Dendritic cell treated with granulocyte-macrophage colony-stimulating factor and Interleukin-4, amounts not matched to agents 40 ng/mL and 50 ng/mL, for 4 days (primary cell): ENCODE measurements around the gene CALHM4.

Source experiments
- H3K27ac Mint-ChIP-seq: one replicate; pipeline ENCODE4 v1.8.0; 2022; ENCODE audit warnings: mild to moderate bottlenecking, mixed read lengths
- H3K27me3 Mint-ChIP-seq: one replicate; pipeline ENCODE4 v1.8.0; 2022; ENCODE audit warnings: mild to moderate bottlenecking, mixed read lengths
- H3K36me3 Mint-ChIP-seq: one replicate; pipeline ENCODE4 v1.8.0; 2022; ENCODE audit warnings: low read depth, mixed read lengths
- H3K4me1 Mint-ChIP-seq: one replicate; pipeline ENCODE4 v1.8.0; 2022; ENCODE audit warnings: low read depth, mixed read lengths
- H3K4me3 Mint-ChIP-seq: one replicate; pipeline ENCODE4 v1.8.0; 2022; ENCODE audit warnings: mild to moderate bottlenecking, moderate library complexity, mixed read lengths
- H3K9me3 Mint-ChIP-seq: one replicate; pipeline ENCODE4 v1.8.0; 2022; ENCODE audit warnings: mixed read lengths
- intact Hi-C: fragments of 100-400 bp; cut with micrococcal nuclease; formaldehyde crosslinking; loops from one replicate; pipeline ENCODE4 v1.15.0; 2022

The CALHM4 gene, protein sequence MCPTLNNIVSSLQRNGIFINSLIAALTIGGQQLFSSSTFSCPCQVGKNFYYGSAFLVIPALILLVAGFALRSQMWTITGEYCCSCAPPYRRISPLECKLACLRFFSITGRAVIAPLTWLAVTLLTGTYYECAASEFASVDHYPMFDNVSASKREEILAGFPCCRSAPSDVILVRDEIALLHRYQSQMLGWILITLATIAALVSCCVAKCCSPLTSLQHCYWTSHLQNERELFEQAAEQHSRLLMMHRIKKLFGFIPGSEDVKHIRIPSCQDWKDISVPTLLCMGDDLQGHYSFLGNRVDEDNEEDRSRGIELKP

DNA sequence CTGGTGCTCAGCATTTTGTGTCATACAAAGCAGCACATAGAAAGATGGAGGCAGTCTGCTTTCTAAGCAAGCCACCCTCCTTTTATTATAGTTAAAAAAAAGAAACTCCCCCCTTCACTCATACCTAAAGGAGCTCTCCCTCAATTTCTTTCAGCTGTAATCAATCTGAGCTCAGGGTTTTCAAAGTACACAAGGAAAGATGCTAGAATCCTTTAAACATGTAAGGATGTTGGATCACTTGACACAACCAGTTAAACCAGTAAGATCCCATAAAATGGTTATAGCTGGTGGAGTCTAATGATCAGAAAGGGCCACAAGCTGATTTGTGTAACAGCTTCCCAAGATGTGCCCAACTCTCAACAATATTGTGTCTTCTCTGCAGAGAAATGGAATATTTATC, at the start of gene CALHM4:
TSS of gene CALHM4 (plus strand) at position 301 of the 400 bp plus-strand sequence. CDS start at position 344, 43 bp downstream.
- Mint-ChIP-seq H3K9me3 (no peaks in the 10 kb centered on the region), H3K4me1 (peaks cover 5% of the 10 kb centered on the region), H3K27me3 (peaks cover 3% of the 10 kb centered on the region), H3K36me3 (no peaks in the 10 kb centered on the region), H3K4me3 (no peak within 1 kb of the TSS), H3K27ac (no peak within 1 kb of the TSS)
- intact Hi-C loops, result no loop called here

DNA sequence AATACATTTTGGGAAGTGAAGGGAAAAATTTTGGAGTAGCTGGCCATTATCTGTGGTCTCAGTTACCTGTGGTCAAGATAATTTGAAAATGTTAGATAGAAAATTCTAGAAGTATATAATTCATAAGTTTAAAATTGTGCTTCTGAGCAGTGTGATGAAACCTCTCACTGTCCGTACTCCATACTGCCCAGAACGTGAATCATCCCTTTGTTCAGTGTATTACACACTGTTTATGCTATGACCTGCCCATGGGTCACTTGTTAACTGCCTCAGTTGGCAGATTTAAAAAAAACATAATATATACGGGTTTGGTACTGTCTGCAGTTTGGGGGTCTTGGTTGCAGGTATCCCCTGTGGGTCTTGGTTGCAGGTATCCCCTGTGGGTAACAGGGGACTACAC, 46.2 kb upstream of the CALHM4 start:
- Mint-ChIP-seq H3K27ac (no peak overlapping the region), H3K4me3 (no peak overlapping the region), H3K36me3 (peaks cover 4% of the 10 kb centered on the region), H3K4me1 (peaks cover 6% of the 10 kb centered on the region), H3K9me3 (peaks cover 20% of the 10 kb centered on the region), H3K27me3 (peaks cover 3% of the 10 kb centered on the region)
- intact Hi-C loops, result no loop called here

DNA sequence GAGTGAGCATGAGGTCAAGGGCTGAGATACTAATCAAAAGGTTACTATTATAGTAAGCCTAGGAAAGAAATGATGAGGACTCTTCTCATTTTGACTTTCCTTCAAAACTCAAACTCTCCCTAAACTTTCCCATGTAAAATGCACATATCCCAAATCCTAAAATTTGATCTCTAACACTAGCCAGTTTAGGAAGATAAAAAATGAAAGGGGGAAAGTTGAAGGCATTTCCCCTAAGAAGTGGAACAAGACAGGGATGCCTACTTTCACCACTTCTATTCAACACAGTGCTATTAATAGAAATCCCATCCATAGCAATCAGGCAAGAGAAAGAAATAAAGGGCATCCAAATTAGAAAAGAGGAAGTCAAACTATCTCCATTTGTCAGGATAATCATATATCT, 45.0 kb upstream of the CALHM4 start:
- no peaks in the 10 kb centered on the region for H3K36me3 Mint-ChIP-seq
- no peak overlapping the region for H3K4me3 Mint-ChIP-seq
- H3K4me1 Mint-ChIP-seq, result peaks cover 6% of the 10 kb centered on the region
- peaks cover 6% of the 10 kb centered on the region for H3K27me3 Mint-ChIP-seq
- H3K9me3 Mint-ChIP-seq, result peaks cover 15% of the 10 kb centered on the region
- no peak overlapping the region for H3K27ac Mint-ChIP-seq
- intact Hi-C loops, result no loop called here

DNA sequence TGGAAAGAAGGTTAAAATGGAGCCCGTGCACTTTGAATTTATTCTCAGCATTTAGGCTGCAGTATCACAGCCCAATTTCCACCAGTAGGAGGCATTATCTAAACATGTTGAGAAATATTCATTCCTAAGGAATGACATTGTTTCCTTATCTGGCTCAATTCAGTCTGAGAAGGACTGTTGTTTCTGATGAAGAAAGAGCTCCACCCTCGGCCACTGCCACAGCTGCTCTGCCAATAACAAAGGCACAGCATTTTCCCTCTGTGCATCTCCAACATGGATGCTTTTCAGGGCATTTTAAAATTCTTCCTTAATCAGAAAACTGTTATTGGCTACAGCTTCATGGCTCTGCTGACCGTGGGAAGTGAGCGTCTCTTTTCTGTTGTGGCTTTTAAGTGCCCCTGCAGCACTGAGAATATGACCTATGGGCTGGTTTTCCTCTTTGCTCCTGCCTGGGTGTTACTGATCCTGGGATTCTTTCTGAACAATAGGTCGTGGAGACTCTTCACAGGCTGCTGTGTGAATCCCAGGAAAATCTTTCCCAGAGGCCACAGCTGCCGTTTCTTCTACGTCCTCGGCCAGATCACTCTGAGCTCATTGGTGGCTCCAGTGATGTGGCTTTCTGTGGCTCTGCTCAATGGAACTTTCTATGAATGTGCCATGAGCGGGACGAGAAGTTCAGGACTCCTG, 42.0 kb upstream of the CALHM4 start, which contains the start of gene CALHM5:
TSS of gene CALHM5 (plus strand) at position 216 of the 687 bp plus-strand sequence. CDS start at position 274, 58 bp downstream.
- Mint-ChIP-seq H3K27me3 (peaks cover 3% of the 10 kb centered on the region), H3K9me3 (peaks cover 15% of the 10 kb centered on the region), H3K27ac (no peak within 1 kb of the TSS), H3K4me3 (no peak within 1 kb of the TSS), H3K36me3 (no peaks in the 10 kb centered on the region), H3K4me1 (peaks cover 6% of the 10 kb centered on the region)
- intact Hi-C loops, result no loop called here

DNA sequence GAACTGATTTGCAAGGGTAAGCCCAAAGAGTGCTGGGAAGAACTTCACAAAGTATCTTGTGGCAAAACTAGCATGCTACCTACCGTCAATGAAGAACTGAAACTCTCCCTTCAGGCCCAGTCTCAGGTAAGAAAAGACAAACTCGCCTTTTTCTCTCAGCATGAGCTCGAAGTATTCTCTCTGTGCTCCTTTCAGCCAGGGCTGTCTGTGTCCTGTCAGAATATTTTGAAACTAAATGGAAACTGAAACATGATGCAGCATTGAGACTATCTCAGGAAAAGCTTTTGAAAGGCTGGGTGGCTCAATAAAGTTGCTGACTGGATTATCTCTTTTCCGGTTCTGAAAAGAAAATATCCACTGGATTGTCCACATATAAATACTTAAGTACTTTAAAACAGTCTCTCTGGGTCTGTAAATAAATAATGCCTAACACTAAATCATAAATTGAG, 41.4 kb upstream of the CALHM4 start:
- Mint-ChIP-seq H3K36me3 (no peaks in the 10 kb centered on the region), H3K27ac (no peak overlapping the region), H3K4me1 (peaks cover 6% of the 10 kb centered on the region), H3K27me3 (peaks cover 3% of the 10 kb centered on the region), H3K4me3 (no peak overlapping the region), H3K9me3 (peaks cover 15% of the 10 kb centered on the region)
- intact Hi-C loops, result no loop called here

DNA sequence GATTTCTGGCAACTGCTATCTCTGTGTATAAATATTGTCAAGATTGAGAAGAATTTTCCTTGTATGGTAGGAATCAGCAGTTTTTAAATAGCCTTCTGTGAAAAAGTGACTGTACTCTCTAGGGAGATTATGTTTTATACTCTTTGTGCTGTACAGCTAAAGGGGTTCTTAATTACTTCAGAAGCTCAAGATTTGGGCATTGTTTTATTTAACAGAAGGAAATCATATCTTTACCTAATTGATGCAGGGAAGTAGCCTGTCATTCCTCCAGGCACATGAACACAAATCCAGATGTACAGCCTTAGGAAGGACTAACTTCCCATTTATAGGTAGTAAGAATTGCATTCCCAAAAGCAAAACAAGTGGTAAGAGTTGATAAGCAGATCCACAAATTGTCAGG, 40.8 kb upstream of the CALHM4 start:
- Mint-ChIP-seq H3K36me3 (no peaks in the 10 kb centered on the region), H3K4me1 (peaks cover 6% of the 10 kb centered on the region), H3K9me3 (peaks cover 15% of the 10 kb centered on the region), H3K27me3 (peaks cover 3% of the 10 kb centered on the region), H3K27ac (no peak overlapping the region), H3K4me3 (no peak overlapping the region)
- intact Hi-C loops, result no loop called here

DNA sequence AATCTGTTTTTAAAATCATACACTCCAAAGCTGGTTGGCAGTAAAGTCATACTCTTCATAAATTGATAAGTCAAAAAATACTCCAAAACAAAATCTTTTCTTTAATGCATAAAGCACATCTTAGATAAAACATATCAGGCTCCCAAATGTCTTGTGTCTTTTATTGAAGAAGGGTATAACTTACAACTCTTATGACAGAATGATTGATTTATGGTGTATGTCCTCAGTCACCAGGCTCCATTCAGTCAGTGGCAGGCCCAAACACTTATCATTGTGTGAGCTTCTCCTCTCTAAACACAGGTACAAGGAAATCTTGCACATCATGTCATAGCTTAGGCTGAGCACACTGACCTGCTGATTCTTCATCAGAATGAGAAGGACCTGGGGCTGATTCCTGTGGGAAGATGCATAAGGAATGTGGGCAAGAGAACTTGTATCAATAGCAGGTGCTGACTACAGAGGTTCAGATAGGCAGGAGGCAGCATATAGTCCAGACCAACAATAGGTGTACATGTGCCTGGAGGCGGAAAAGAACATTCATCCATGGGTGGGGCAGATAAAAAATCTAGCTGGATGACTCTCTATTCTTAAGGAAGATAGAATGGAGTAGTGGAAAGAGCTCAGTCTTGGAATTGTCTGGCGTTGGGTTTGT, 40.2 kb upstream of the CALHM4 start:
- H3K36me3 Mint-ChIP-seq, result no peaks in the 10 kb centered on the region
- peaks cover 6% of the 10 kb centered on the region for H3K4me1 Mint-ChIP-seq
- H3K27ac Mint-ChIP-seq, result no peak overlapping the region
- H3K27me3 Mint-ChIP-seq, result peaks cover 4% of the 10 kb centered on the region
- intact Hi-C loops, result no loop called here
- peaks cover 14% of the 10 kb centered on the region for H3K9me3 Mint-ChIP-seq
- no peak overlapping the region for H3K4me3 Mint-ChIP-seq

DNA sequence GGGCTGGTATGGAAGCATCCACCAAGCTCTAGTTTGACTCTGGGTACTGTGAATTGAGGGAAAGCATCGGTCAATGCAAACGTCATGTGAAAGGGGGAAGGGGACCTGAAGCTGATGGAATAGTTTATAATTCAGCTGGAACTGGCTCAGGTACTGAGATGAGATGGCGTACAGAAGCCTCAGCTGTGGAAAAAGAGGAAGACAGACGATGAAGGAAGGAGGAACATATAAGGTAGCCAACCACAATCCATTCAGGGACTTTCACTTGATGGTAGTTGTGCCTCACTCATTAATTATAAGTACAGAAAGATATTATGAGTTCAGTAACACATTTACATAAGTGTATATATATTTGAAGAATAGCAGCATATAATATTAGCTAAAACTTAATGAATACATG, 39.4 kb upstream of the CALHM4 start:
- Mint-ChIP-seq H3K9me3 (peaks cover 6% of the 10 kb centered on the region), H3K36me3 (no peaks in the 10 kb centered on the region), H3K4me3 (no peak overlapping the region), H3K4me1 (peaks cover 6% of the 10 kb centered on the region), H3K27me3 (peaks cover 4% of the 10 kb centered on the region), H3K27ac (no peak overlapping the region)
- intact Hi-C loops, result no loop called here

DNA sequence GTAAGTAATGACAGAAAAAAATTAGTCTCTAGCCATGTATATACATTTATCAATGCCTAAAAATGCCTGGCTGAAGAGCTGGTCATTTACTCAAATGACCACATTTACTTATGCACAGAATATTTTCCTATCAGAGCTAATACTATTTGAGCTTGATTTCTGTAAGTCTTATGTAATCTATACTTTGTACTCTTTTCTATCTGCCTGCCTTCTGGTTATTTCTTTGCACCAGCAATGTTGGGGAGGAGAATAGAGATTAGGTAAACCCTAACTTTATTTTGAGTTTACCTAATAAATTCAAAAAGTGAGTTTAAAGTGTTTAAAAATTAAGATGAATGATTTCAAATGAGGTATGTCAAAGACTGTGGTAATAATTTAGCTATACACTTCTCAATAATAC, 38.4 kb upstream of the CALHM4 start:
- Mint-ChIP-seq H3K4me1 (peaks cover 6% of the 10 kb centered on the region), H3K4me3 (no peak overlapping the region)

DNA sequence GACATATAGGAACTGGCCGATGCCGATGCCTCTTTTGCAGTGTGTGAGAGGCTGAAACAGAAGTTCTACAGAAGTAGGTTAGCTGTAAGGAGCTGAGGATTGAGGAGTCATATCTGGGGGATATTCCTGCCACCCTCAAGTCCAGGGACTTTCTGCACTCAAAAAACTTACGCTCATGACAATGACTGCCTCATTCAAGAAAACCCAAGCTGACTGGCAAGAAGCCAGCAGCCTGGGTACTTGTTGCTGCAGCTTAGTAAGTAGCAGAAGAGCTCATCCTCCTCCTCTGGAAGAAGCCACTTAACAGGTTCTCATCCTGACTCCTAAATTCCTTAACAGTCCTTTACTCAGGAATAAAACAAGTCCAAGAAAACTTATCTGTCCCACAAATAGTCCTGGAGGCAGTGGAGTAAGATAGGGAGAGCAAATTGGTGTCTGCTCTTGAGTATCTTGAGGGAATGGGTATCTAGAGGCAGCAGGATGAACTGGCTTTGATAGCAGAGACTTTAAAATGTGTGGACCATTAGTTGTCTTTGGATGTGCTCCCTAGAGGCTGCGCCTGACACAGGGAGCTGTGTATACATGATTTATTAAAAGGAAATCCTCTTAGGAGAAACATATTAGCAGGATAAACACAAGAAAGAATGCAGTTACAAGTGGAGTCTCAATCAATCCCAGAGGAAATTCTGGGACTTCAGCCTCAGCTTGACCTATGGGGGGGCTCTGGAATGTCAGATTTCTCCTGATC, 34.8 kb upstream of the CALHM4 start:
- Mint-ChIP-seq H3K4me1 (peaks cover 5% of the 10 kb centered on the region), H3K27me3 (peaks cover 1% of the 10 kb centered on the region), H3K4me3 (no peak overlapping the region), H3K9me3 (no peaks in the 10 kb centered on the region), H3K36me3 (no peaks in the 10 kb centered on the region), H3K27ac (no peak overlapping the region)
- intact Hi-C loops, result no loop called here

More for the DNA sequence above, 38.4 kb upstream of the CALHM4 start:
- intact Hi-C loops, result no loop called here
- peaks cover 4% of the 10 kb centered on the region for H3K27me3 Mint-ChIP-seq
- no peaks in the 10 kb centered on the region for H3K36me3 Mint-ChIP-seq
- no peaks in the 10 kb centered on the region for H3K9me3 Mint-ChIP-seq
- no peak overlapping the region for H3K27ac Mint-ChIP-seq

DNA sequence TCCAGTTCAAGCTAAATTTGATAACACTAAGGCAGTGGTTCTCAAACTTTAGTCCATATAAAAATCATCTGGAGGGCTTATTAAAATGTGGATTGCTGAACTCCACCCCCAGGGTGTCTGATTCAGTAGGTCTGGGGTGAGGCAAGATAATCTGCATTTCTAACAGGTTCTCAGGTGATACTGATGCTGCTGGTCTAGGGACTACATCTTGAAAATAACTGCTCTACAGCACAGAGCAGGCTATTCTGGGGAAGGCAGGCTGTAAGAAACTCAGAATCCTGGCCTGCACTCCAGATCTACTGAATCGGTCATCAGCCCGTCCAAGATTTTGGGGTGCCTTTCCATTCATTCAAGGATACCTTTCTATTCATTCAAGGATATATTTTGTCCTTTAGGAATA, 30.7 kb upstream of the CALHM4 start:
- intact Hi-C loops, result no loop called here
- Mint-ChIP-seq H3K4me3 (no peak overlapping the region), H3K4me1 (no peaks in the 10 kb centered on the region), H3K9me3 (no peaks in the 10 kb centered on the region), H3K27ac (no peak overlapping the region), H3K36me3 (no peaks in the 10 kb centered on the region), H3K27me3 (peaks cover 1% of the 10 kb centered on the region)

DNA sequence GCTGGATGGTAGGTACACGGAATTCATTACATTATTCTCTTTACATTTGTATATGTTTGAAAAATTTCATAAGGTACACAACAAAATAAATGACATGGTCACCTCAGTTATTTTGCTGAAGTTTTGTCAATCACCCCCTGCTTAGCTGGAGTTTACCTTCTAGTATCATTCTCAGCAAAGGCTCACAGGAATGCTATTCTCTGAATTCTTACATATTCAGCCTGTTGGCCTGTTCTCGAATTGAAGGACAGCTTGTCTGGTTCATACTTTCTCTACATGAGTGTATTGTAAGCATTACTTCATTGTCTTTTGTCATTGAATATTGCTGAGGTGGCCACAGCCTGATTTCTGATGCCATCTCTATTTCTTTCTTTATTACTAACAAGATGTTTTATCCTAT, 29.3 kb upstream of the CALHM4 start:
- no peaks in the 10 kb centered on the region for H3K36me3 Mint-ChIP-seq
- H3K4me3 Mint-ChIP-seq, result no peak overlapping the region
- no peaks in the 10 kb centered on the region for H3K9me3 Mint-ChIP-seq
- no peaks in the 10 kb centered on the region for H3K4me1 Mint-ChIP-seq
- no peaks in the 10 kb centered on the region for H3K27me3 Mint-ChIP-seq
- H3K27ac Mint-ChIP-seq, result no peak overlapping the region
- intact Hi-C loops, result no loop called here

DNA sequence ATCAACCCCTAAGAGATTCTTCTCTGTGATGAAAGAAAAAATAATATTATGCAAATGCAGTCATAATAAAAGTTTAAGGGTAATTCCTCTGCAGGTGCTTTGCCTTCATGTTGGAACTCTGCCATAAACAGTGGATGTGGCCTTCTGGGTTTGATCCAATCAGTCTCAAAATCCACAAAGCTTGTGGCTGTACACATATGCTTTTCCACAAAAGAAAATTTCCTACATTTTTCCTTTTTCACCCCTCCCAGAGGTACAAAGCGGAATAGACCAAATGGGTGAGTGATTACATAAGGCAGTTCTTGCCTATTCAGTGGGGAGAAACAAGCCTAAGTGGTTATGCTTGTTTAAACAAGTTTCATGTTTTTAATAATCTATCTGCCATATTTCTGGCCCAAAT, 25.4 kb upstream of the CALHM4 start:
- H3K27me3 Mint-ChIP-seq, result no peaks in the 10 kb centered on the region
- H3K4me1 Mint-ChIP-seq, result peaks cover 22% of the 10 kb centered on the region
- no peaks in the 10 kb centered on the region for H3K9me3 Mint-ChIP-seq
- H3K36me3 Mint-ChIP-seq, result no peaks in the 10 kb centered on the region
- intact Hi-C loops, result no loop called here
- no peak overlapping the region for H3K27ac Mint-ChIP-seq
- H3K4me3 Mint-ChIP-seq, result no peak overlapping the region

DNA sequence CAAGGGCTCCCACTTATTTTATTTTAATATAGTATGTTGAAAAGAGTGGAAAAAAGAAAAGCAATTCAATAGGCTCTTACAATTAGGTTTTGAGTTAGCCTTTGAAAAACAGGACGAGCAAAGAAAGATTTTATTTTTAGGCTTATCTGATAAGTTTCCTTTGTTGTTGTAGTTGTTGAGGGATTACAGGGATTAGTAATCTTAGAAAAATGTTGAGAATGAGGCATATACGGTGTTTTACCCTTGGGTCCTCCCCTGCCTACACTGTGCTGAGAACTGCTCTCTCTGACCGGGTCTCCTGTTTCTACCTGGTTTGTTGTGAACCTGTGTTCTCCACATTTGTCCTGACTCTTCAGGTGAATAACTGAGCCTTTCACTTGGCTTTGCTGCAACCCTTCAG, 24.8 kb upstream of the CALHM4 start:
- H3K9me3 Mint-ChIP-seq, result no peaks in the 10 kb centered on the region
- no peak overlapping the region for H3K4me3 Mint-ChIP-seq
- H3K36me3 Mint-ChIP-seq, result no peaks in the 10 kb centered on the region
- H3K27me3 Mint-ChIP-seq, result no peaks in the 10 kb centered on the region
- intact Hi-C loops, result no loop called here
- no peak overlapping the region for H3K27ac Mint-ChIP-seq
- peaks cover 24% of the 10 kb centered on the region for H3K4me1 Mint-ChIP-seq
